ENCODE data around the gene KCNMB2. TPM values are rescaled to one million over a fixed set of nuclear protein-coding genes. Genes with fewer than 3 reads are reported as not detected.
A peak's percentile ranks its signal among the peaks of the same experiment; 100 is the strongest.

The KCNMB2 gene
- total RNA-seq, 4 donors from 2014 or later = not detected

GRCh38 chr3:178806651-178807050 lies 270.4 kb downstream of the KCNMB2 start:
- Histone ChIP-seq H3K4me3 (no peak overlapping the region), H3K36me3 (no peaks in the 10 kb centered on the region), H3K27ac (no peak overlapping the region), H3K27me3 (no peaks in the 10 kb centered on the region), H3K9me3 (no peaks in the 10 kb centered on the region), H3K4me1 (no peaks in the 10 kb centered on the region)
- WGBS, 2 donors = 77 to 90% methylated on average over 1 of the region's 1 CpG
- TF ChIP-seq CTCF (IDR thresholded peaks at IDR 0.05) (no peak), EP300 (IDR thresholded peaks at IDR 0.05) (no peak), POLR2A (IDR thresholded peaks at IDR 0.05) (no peak)
- DNase-seq (ENCODE audit: low spot score in 2 of 2) = no peak

GRCh38 chr3:178807694-178808093 lies 271.5 kb downstream of the KCNMB2 start:
- no peak overlapping the region for H3K4me3 ChIP-seq
- no peaks in the 10 kb centered on the region for H3K27me3 ChIP-seq
- no peak for DNase-seq (ENCODE audit: low spot score in 2 of 2)
- no peak overlapping the region for H3K27ac ChIP-seq
- H3K9me3 ChIP-seq = no peaks in the 10 kb centered on the region
- TF ChIP-seq POLR2A (IDR thresholded peaks at IDR 0.05) (no peak), CTCF (IDR thresholded peaks at IDR 0.05) (no peak), EP300 (IDR thresholded peaks at IDR 0.05) (no peak)
- H3K4me1 ChIP-seq = no peaks in the 10 kb centered on the region
- H3K36me3 ChIP-seq = no peaks in the 10 kb centered on the region
- WGBS, 2 donors = 93 to 95% methylated on average over 1 of the region's 1 CpG

- Histone ChIP-seq H3K27ac (no peak overlapping the region), H3K9me3 (no peaks in the 10 kb centered on the region), H3K4me3 (no peak overlapping the region), H3K4me1 (no peaks in the 10 kb centered on the region), H3K36me3 (no peaks in the 10 kb centered on the region), H3K27me3 (no peaks in the 10 kb centered on the region)
- TF ChIP-seq POLR2A (IDR thresholded peaks at IDR 0.05) (no peak), CTCF (IDR thresholded peaks at IDR 0.05) (no peak), EP300 (IDR thresholded peaks at IDR 0.05) (no peak)
- no peak for DNase-seq (ENCODE audit: low spot score in 2 of 2)
- 89 to 94% methylated on average over 1 of the region's 1 CpG for WGBS, 2 donors
Observed at GRCh38 chr3:178808748-178809147, 272.5 kb downstream of the KCNMB2 start.

GRCh38 chr3:178810181-178810580 lies 273.9 kb downstream of the KCNMB2 start:
- Histone ChIP-seq H3K36me3 (no peaks in the 10 kb centered on the region), H3K27ac (no peak overlapping the region), H3K4me3 (no peak overlapping the region), H3K4me1 (no peaks in the 10 kb centered on the region), H3K27me3 (no peaks in the 10 kb centered on the region), H3K9me3 (no peaks in the 10 kb centered on the region)
- 45 to 62% methylated on average over 2 of the region's 2 CpGs for WGBS, 2 donors
- no peak for TF ChIP-seq EP300 (IDR thresholded peaks at IDR 0.05)
- DNase-seq (ENCODE audit: low spot score in 2 of 2) = no peak

- no peak for DNase-seq (ENCODE audit: low spot score in 2 of 2)
- Histone ChIP-seq H3K4me1 (peaks cover 0 to 14% (median 6%) of the 10 kb centered on the region in 4 donors), H3K27me3 (no peaks in the 10 kb centered on the region), H3K4me3 (no peak overlapping the region), H3K27ac (peak overlapping the region in 2 of 4 donors; percentile 52 to 81), H3K36me3 (no peaks in the 10 kb centered on the region), H3K9me3 (no peaks in the 10 kb centered on the region)
- WGBS, 2 donors = 62 to 63% methylated on average over 2 of the region's 2 CpGs
- no peak for TF ChIP-seq EP300 (IDR thresholded peaks at IDR 0.05)
Observed at GRCh38 chr3:178822722-178823121, 286.5 kb downstream of the KCNMB2 start.

GRCh38 chr3:178823150-178823549 lies 286.9 kb downstream of the KCNMB2 start:
- Histone ChIP-seq H3K27ac (peak overlapping the region in 3 of 4 donors; percentile 24 to 81 (median 52)), H3K4me1 (peaks cover 0 to 14% (median 6%) of the 10 kb centered on the region in 4 donors), H3K36me3 (no peaks in the 10 kb centered on the region), H3K27me3 (no peaks in the 10 kb centered on the region), H3K9me3 (no peaks in the 10 kb centered on the region), H3K4me3 (no peak overlapping the region)
- WGBS, 2 donors = 13 to 29% methylated on average over 1 of the region's 1 CpG
- no peak for DNase-seq (ENCODE audit: low spot score in 2 of 2)
- TF ChIP-seq CTCF (IDR thresholded peaks at IDR 0.05) (no peak), POLR2A (IDR thresholded peaks at IDR 0.05) (no peak), EP300 (IDR thresholded peaks at IDR 0.05) (no peak)

Measured in tibial nerve (tissue), 4 donors.